ENCODE measurements around the gene TACR1. TPM values are rescaled to one million over a fixed set of nuclear protein-coding genes. Genes with fewer than 3 reads are reported as not detected.

TACR1 gene
- total and polyA plus RNA-seq, 2 of the 8 experiments (the other 6 are each of a cell fraction or from before 2014, with no cell fraction given) = 0.09 to 0.37 TPM

- FAIRE-seq (no peak), DNase-seq (ENCODE audit: low read depth in 1 of 2, low spot score in 2 of 2) (no peak)
- Histone ChIP-seq H4K5ac (ENCODE audit: insufficient read length, low read depth, low read length) (no peak overlapping the region), H2BK5ac (ENCODE audit: low read depth, low read length) (no peak overlapping the region), H4K8ac (ENCODE audit: extremely low read depth, insufficient read depth, low read length) (no peak overlapping the region), H2AFZ (ENCODE audit: low read length) (no peak overlapping the region), H4K20me1 (replicated peaks in 1 of 2; ENCODE audit: control insufficient read depth in 1 of 2, insufficient read depth in 2 of 2, low read length in 2 of 2) (peaks cover 0 to under 1% of the 10 kb centered on the region in 2 experiments), H2AK5ac (ENCODE audit: low read depth, low read length) (no peak overlapping the region), H3K23me2 (ENCODE audit: low read depth, low read length) (peaks cover under 1% of the 10 kb centered on the region; the same call in 1 of the 2 replicates), H3K27ac (ENCODE audit: low read depth, low read length) (no peak overlapping the region), H3K27me3 (replicated peaks in 1 of 4; ENCODE audit: control insufficient read depth in 3 of 4, extremely low read depth in 1 of 4, insufficient read depth in 3 of 4, low read length in 3 of 4) (no peaks in the 10 kb centered on the region), H2BK120ac (replicated peaks; ENCODE audit: low read depth, low read length) (no peak overlapping the region), H3K4me1 (replicated peaks in 1 of 4; ENCODE audit: control insufficient read depth in 3 of 4, insufficient read depth in 4 of 4, low read length in 3 of 4) (no peaks in the 10 kb centered on the region), H3K9me3 (ENCODE audit: insufficient read depth in 2 of 2, low read depth in 1 of 2, low read length in 1 of 2) (peaks cover 5 to 7% of the 10 kb centered on the region in 2 experiments; a peak in 3 of 4 replicates), H3K9ac (replicated peaks in 1 of 4; ENCODE audit: extremely low read depth in 1 of 4, low read depth in 3 of 4, low read length in 3 of 4) (no peak overlapping the region), H3K4me2 (ENCODE audit: insufficient read depth in 1 of 2, low read depth in 2 of 2, low read length in 2 of 2) (no peak overlapping the region), H3K56ac (replicated peaks; ENCODE audit: insufficient read length, low read depth, low read length) (no peak overlapping the region), H2BK15ac (ENCODE audit: low read length) (no peak overlapping the region), H2BK20ac (ENCODE audit: low read length) (no peak overlapping the region), H3K79me1 (ENCODE audit: low read depth, low read length) (no peaks in the 10 kb centered on the region), H3K4me3 (ENCODE audit: extremely low read depth in 1 of 4, insufficient read depth in 2 of 4, low read depth in 3 of 4, low read length in 4 of 4) (no peak overlapping the region), H3K79me2 (ENCODE audit: control insufficient read depth in 1 of 2, insufficient read depth in 2 of 2, low read length in 2 of 2) (no peaks in the 10 kb centered on the region), H3K18ac (ENCODE audit: extremely low read depth, low read length) (no peak overlapping the region), H3K14ac (ENCODE audit: insufficient read length) (no peak overlapping the region), H3K36me3 (ENCODE audit: control insufficient read depth in 2 of 4, insufficient read depth in 4 of 4, low read length in 3 of 4) (no peaks in the 10 kb centered on the region), H4K91ac (replicated peaks; ENCODE audit: insufficient read length, low read length) (no peak overlapping the region), H3K4ac (replicated peaks; ENCODE audit: insufficient read length, low read depth, low read length) (no peak overlapping the region), H2BK12ac (ENCODE audit: low read depth, low read length) (no peak overlapping the region), H3K23ac (ENCODE audit: insufficient read length) (no peak overlapping the region)
- TF ChIP-seq POLR2AphosphoS5 (IDR thresholded peaks at IDR 0.05; ENCODE audit: low read depth, low read length) (no peak), CBX8 (IDR thresholded peaks at IDR 0.05; ENCODE audit: borderline replicate concordance, low read depth, low read length) (no peak), ZNF274 (IDR thresholded peaks at IDR 0.05; ENCODE audit: borderline replicate concordance, extremely low read depth, low read length) (no peak), SIX5 (IDR thresholded peaks at IDR 0.05; ENCODE audit: low read depth, low read length) (no peak), TAF7 (optimal IDR thresholded peaks at IDR 0.05; ENCODE audit: borderline replicate concordance, low read depth, low read length) (no peak), CHD2 (IDR thresholded peaks at IDR 0.05; ENCODE audit: low read length) (no peak), RBBP5 (IDR thresholded peaks at IDR 0.05; ENCODE audit: borderline replicate concordance, low read depth, low read length) (no peak), TAF1 (IDR thresholded peaks at IDR 0.05; ENCODE audit: low read depth, low read length) (no peak), ATF3 (IDR thresholded peaks at IDR 0.05; ENCODE audit: insufficient read depth, low read depth, low read length) (no peak), POLR2A (IDR thresholded peaks at IDR 0.05; ENCODE audit: control extremely low read depth in 1 of 2, low read depth in 2 of 2, low read length in 2 of 2) (no peak), SP4 (IDR thresholded peaks at IDR 0.05; ENCODE audit: low read length) (no peak), SUZ12 (IDR thresholded peaks at IDR 0.05; ENCODE audit: low read length) (no peak), BCL11A (IDR thresholded peaks at IDR 0.05; ENCODE audit: low read depth in 2 of 2, low read length in 2 of 2) (no peak), SP1 (IDR thresholded peaks at IDR 0.05; ENCODE audit: low read depth, low read length) (no peak), GABPA (IDR thresholded peaks at IDR 0.05; ENCODE audit: borderline replicate concordance, insufficient read depth, low read length) (no peak)
- POLR2A ChIA-PET (ENCODE audit: partially characterized antibody) = no interaction called here
- WGBS, 2 experiments (ENCODE audit: extremely low coverage in 1 of 2, insufficient coverage in 1 of 2, insufficient read length in 1 of 2, insufficient replicate concordance in 2 of 2, low coverage in 1 of 2, low lambda C conversion rate in 2 of 2, missing lambda C conversion rate in 1 of 2) = 80% methylated on average over 4 of the region's 4 CpGs; no CpG with 5 or more reads in 1 of the 2 experiments
- CTCF ChIA-PET (ENCODE audit: partially characterized antibody) = interaction anchor here (0.6 to 2.7 kb wide), 25 partner anchors 9 to 513 kb away, joined by 3 to 18 read pairs (median 4); no protein-coding TSS in a partner anchor
Observed at GRCh38 chr2:75099521-75099922, 99.8 kb downstream of the TACR1 start.

All from H1 (cell line).